Common myeloid progenitor, CD34-positive (primary cell): ENCODE data around the gene RNF5.

Experiments used
- CTCF ChIA-PET: fragments of 350-600 bp; sonication (Branson Sonifier 250); formaldehyde crosslinking; loops from one replicate; lab custom pipeline; 2021; ENCODE audit warnings: antibody characterized with exemption; lab: Charles Lee
- POLR2A ChIA-PET: fragments of 350-600 bp; sonication (Branson Sonifier 250); formaldehyde crosslinking; loops from one replicate; lab custom pipeline; 2021; ENCODE audit warnings: antibody characterized with exemption; lab: Charles Lee
- DNase-seq, 3 donors: peaks; one replicate each; pipeline versions ENCODE4 v3.0.0 to v3.0.0-alpha.2; 2013
- H3K27ac ChIP-seq, 2 experiments: 1 replicate in 1 of 2; 2 replicates in 1 of 2; pipeline ENCODE4 v1.7.0; 2013; ENCODE audit warnings: inconsistent platforms in 2 of 2, low read length in 2 of 2, mild to moderate bottlenecking in 2 of 2, low read depth in 1 of 2, moderate library complexity in 1 of 2; ENCODE audit not compliant: severe bottlenecking in 2 of 2, insufficient read depth in 1 of 2, poor library complexity in 1 of 2
- H3K27me3 ChIP-seq, 5 experiments: replicated peaks in 2 of 5; 1 replicate in 3 of 5; 2 replicates in 2 of 5; pipeline versions ENCODE4 v1.6.1 to v1.7.0; 2013; ENCODE audit warnings: low read length in 4 of 5, mild to moderate bottlenecking in 2 of 5, moderate library complexity in 2 of 5, inconsistent platforms in 1 of 5; ENCODE audit not compliant: insufficient read depth in 5 of 5, control insufficient read depth in 4 of 5
- H3K36me3 ChIP-seq, 4 experiments: 1 replicate in 2 of 4; 2 replicates in 2 of 4; pipeline versions ENCODE4 v1.6.1 to v1.7.0; 2013; ENCODE audit warnings: low read length in 3 of 4, control low read depth in 1 of 4, mild to moderate bottlenecking in 1 of 4; ENCODE audit not compliant: control insufficient read depth in 4 of 4, insufficient read depth in 4 of 4
- H3K4me1 ChIP-seq, 4 experiments: 1 replicate in 3 of 4; 2 replicates in 1 of 4; pipeline versions ENCODE4 v1.6.1 to v1.7.1; 2013; ENCODE audit warnings: low read length in 3 of 4, mild to moderate bottlenecking in 3 of 4, control low read depth in 1 of 4, inconsistent platforms in 1 of 4, moderate library complexity in 1 of 4; ENCODE audit not compliant: control insufficient read depth in 4 of 4, insufficient read depth in 4 of 4; ENCODE audit errors: control extremely low read depth in 1 of 4
- H3K4me3 ChIP-seq, 7 experiments: 1 replicate in 4 of 7; 2 replicates in 3 of 7; pipeline versions ENCODE4 v1.5.1 to v1.7.0; 2013; ENCODE audit warnings: mild to moderate bottlenecking in 7 of 7, low read length in 6 of 7, moderate library complexity in 6 of 7, inconsistent platforms in 2 of 7, low read depth in 2 of 7, control low read depth in 1 of 7; ENCODE audit not compliant: insufficient read depth in 4 of 7, control insufficient read depth in 1 of 7; ENCODE audit errors: extremely low read depth in 1 of 7
- H3K9me3 ChIP-seq, 5 experiments: 1 replicate in 4 of 5; 2 replicates in 1 of 5; pipeline versions ENCODE4 v1.6.1 to v1.7.1; 2013; ENCODE audit warnings: low read length in 4 of 5, mild to moderate bottlenecking in 2 of 5, inconsistent platforms in 1 of 5, low read depth in 1 of 5, moderate library complexity in 1 of 5; ENCODE audit not compliant: control insufficient read depth in 4 of 5, insufficient read depth in 2 of 5; ENCODE audit errors: control extremely low read depth in 1 of 5
- WGBS: methylation state at CpG from one replicate; pipeline ENCODE4 v1.1.5; 2013; ENCODE audit not compliant: insufficient coverage; 5-methylcytosine and 5-hydroxymethylcytosine counted together

Gene RNF5

DNA sequence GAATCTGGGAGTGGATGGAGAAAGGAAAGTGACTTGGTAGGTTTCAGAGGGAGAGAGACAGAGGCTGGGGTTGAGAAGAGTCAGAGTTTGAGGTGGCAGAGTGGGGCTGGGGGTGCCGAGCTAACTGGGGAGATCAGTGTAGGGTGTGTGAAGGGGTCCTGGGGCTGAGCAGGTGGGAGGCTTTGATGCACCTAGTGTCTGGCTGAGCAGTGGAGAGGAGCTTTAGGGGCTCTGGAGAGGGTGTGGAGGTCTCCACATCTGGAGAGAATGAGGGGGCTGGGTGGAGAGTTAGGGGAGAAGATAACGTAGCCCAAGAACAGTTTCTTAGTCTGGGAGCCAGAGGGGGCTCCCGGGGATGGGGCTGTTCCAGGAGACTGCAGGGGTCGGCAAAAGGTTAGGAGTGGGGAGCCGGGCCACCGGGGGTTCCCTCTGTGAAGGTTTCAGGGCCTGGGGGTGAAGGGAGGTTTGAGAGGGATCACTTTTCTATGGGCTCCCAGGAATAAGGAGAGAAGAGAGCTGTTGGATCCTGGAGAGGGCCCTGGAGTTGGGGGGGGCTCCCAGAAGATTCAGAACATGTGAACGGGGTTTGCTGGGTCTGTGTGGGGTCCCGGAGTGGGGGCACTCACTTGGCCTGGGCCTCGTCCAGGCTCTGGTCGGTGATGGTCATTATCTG, 11.0 kb downstream of the RNF5 start:
- WGBS, result 7% methylated on average over 5 of the region's 10 CpGs
- Histone ChIP-seq H3K36me3 (peaks cover 2 to 32% (median 17%) of the 10 kb centered on the region in 4 experiments), H3K27ac (peak overlapping the region; percentile 87 to 93), H3K4me3 (peak overlapping the region; percentile 51 to 90 (median 82)), H3K9me3 (no peaks in the 10 kb centered on the region), H3K4me1 (peaks cover 15 to 70% (median 68%) of the 10 kb centered on the region in 4 experiments), H3K27me3 (no peaks in the 10 kb centered on the region)
- CTCF ChIA-PET, result interaction anchor here (2.9 kb wide), 1 partner anchor 10 kb away, joined by 9 read pairs; no protein-coding TSS in a partner anchor
- no peak for DNase-seq
- POLR2A ChIA-PET, result interaction anchor here (1.1 to 1.2 kb wide), 2 partner anchors 10 to 783 kb away, joined by 3 to 5 read pairs; no protein-coding TSS in a partner anchor

DNA sequence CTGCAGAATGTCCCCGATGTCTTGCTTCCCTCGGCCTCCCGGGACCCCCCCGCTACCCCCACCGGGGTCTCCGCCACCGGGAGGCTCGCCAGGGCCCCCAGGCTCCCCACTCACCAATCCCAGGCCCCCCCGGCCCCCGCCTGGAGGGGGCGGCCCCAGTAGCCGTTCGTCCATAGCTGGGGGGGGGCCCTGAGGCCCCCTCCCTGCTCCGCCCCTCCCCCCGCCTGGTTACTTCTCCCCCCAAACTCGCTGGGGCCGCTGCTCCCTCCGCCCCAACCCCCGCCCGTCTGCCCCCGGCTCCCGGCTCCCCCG, 11.5 kb downstream of the RNF5 start:
- no peaks in the 10 kb centered on the region for H3K27me3 ChIP-seq
- peaks cover 0 to 29% (median 15%) of the 10 kb centered on the region in 4 experiments for H3K36me3 ChIP-seq
- peak overlapping the region; percentile 87 to 93 for H3K27ac ChIP-seq
- no peaks in the 10 kb centered on the region for H3K9me3 ChIP-seq
- peak overlapping the region; percentile 51 to 90 (median 82) for H3K4me3 ChIP-seq
- no peak for DNase-seq
- ChIA-PET CTCF (interaction anchor here (0.8 to 2.9 kb wide), 2 partner anchors 10 to 19 kb away, joined by 3 to 9 read pairs; no protein-coding TSS in a partner anchor), POLR2A (interaction anchor here (1.1 to 1.7 kb wide), 3 partner anchors 10 to 35 kb away, joined by 3 to 6 read pairs (median 5); no protein-coding TSS in a partner anchor)
- H3K4me1 ChIP-seq, result peaks cover 18 to 75% (median 72%) of the 10 kb centered on the region in 4 experiments
- WGBS, result 0% methylated on average over 7 of the region's 23 CpGs

DNA sequence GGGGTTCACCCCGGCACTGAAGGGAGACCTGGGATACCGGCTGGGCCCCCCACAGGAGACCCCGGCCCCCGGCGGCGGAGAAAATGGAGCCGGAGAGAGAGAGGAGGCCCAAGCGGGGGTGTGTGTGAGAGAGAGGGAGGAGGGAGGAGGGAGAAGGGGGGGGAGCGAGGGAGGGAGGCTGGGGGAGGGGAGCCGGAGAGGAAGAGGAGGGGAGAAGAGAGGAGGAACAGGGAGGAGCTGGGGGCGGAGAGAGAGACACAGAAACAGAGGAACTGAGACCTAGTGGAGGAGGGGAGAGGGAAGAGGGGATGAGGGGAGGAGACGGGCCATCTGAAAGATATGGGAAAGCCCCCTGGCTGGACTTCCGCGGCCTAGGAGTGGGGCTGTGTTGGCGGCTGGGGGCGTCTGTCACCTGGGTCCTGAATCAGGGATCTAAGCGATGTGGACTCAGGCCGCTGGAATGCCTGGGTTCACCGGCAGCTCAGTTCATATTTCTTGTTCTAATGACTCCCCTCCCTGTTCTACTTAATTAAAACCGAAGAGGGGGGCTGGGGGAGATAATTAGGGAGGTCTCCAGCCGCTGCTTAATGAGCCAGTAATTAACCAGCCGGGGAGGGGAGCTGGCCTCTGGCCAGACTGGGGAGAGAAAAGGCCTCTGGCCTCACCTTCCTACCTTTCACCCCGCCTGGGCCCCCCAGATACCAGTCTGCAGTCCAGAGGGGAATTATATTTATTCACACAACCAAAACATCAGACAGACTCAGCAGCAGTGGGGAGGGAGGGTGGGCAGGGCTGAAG, 12.0 kb downstream of the RNF5 start, which contains the start of gene PBX2:
PBX2 (minus strand) TSS at position 149 of the 798 bp plus-strand sequence. CDS start 287 bp downstream, outside the sequence.
- ChIA-PET CTCF (interaction anchor here (0.8 to 2.9 kb wide), 6 partner anchors 8 to 25 kb away, joined by 3 to 9 read pairs (median 4); no protein-coding TSS in a partner anchor), POLR2A (interaction anchor here (1.2 to 1.7 kb wide), 3 partner anchors 7 to 36 kb away, joined by 3 to 6 read pairs (median 3); no protein-coding TSS in a partner anchor)
- Histone ChIP-seq H3K27me3 (no peaks in the 10 kb centered on the region), H3K27ac (peak within 1 kb of the TSS; percentile 87 to 93), H3K36me3 (peaks cover 0 to 29% (median 15%) of the 10 kb centered on the region in 4 experiments), H3K4me1 (peaks cover 22 to 81% (median 78%) of the 10 kb centered on the region in 4 experiments), H3K9me3 (no peaks in the 10 kb centered on the region), H3K4me3 (peak within 1 kb of the TSS; percentile 51 to 90 (median 82))
- DNase-seq, result peak; percentile 88 to 93 (median 93)
- 0% methylated on average over 11 of the region's 23 CpGs for WGBS

DNA sequence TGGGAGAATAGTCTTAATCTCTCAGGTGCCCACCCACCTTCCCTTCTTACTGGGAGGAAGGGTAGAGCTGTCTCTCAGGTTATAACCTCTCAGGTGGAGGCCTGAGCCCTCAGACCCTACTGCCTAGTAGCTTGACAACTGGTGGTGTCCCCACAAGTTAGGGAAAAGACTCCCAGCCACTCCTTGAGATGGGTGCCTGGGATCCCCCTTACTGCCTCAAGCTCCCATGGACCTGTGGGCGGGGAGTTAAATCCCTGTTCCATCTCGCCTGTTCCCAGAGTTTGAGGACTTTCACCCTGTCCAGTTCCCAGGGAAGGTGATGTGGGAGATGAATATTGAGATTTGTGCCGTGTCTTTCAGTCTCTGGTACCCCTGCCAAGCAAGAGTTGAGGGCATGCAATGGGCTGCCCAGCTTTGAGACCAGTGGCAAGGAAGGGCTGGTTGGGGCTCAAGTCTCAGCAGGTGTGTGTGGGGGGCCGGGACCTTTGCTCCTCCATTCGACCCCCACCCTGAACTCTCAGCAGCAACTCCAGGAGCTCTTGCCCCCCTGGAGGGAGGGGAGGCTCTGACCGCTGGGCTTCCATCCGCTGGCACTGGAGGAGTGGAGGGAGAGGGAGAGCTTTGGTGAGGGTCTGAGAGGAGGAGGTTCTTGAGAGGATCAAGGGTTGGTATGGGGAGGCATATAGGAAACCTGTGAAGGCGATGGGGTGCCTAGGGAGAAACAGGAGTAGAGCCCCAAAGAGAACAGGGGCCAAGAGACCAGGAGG, 12.9 kb downstream of the RNF5 start:
- H3K4me3 ChIP-seq, result peak overlapping the region in 6 of 7 experiments; percentile 67 to 89 (median 79)
- peaks cover 0 to 27% (median 13%) of the 10 kb centered on the region in 4 experiments for H3K36me3 ChIP-seq
- peaks cover 22 to 84% (median 80%) of the 10 kb centered on the region in 4 experiments for H3K4me1 ChIP-seq
- no peak for DNase-seq
- H3K9me3 ChIP-seq, result no peaks in the 10 kb centered on the region
- ChIA-PET CTCF (interaction anchor here (1.0 to 1.7 kb wide), 5 partner anchors 9 to 72 kb away, joined by 3 to 6 read pairs (median 3); no protein-coding TSS in a partner anchor), POLR2A (interaction anchor here (1.2 to 1.7 kb wide), 3 partner anchors 8 to 36 kb away, joined by 3 to 6 read pairs (median 3); no protein-coding TSS in a partner anchor)
- 85% methylated on average over 3 of the region's 8 CpGs for WGBS
- peak overlapping the region; percentile 87 to 93 for H3K27ac ChIP-seq
- no peaks in the 10 kb centered on the region for H3K27me3 ChIP-seq

DNA sequence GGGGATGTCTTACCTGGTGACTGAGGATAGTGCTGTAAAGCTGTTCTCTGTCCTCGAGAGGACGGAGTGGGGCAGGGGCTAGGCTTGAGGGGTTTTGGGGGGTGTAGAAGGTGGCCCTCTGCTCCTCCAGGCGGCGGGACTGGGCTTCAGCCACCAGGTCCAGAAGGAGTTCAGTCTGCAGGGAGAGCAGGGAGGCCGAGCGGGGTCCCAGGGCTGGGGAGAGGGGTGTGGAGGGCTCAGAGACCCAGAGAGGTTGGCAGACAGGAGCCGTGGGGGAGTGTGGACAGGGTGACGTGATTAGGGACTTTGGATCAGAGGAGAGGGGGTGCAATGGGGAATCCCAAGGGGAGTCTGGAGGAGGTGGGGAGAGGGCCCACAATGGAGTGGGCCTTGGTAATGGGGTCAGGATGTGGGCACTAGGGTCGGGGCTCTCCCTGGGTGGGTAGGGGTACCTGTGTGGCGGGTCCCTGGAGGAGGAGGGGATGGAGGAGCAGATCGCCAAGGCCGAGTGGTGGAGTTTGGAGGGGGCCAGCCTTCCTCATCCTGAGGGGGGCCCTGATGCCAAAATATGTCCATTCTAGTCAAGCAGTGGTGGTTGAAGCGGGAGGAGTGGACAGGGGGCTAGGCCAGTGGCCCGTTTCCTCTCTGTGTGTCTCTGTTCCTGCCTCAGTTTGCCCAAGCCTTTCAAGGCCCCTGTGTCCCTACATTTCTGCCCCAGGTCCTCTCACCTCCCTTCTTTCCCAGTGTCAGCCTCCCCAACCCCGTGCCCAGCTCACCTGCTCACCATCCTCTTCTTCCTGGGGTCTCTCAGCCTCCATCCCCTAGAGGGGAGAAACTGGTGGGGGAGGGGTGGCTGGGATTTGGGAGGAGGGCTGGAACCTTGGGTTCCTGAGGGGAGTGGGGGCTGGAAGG, 13.7 kb downstream of the RNF5 start:
- Histone ChIP-seq H3K27ac (peak overlapping the region; percentile 87 to 93), H3K27me3 (no peaks in the 10 kb centered on the region), H3K4me3 (peak overlapping the region; percentile 45 to 89 (median 76)), H3K4me1 (peaks cover 20 to 84% (median 82%) of the 10 kb centered on the region in 4 experiments), H3K36me3 (peaks cover 0 to 18% (median 6%) of the 10 kb centered on the region in 4 experiments), H3K9me3 (no peaks in the 10 kb centered on the region)
- ChIA-PET CTCF (interaction anchor here (0.8 to 2.0 kb wide), 12 partner anchors 9 to 75 kb away, joined by 3 to 7 read pairs (median 5); no protein-coding TSS in a partner anchor), POLR2A (interaction anchor here (0.5 to 1.3 kb wide), 5 partner anchors 9 to 385 kb away, joined by 3 to 5 read pairs (median 3); partner anchors contain the start of genes ATF6B and RNF5)
- no peak for DNase-seq
- WGBS, result 34% methylated on average over 13 of the region's 15 CpGs
